WTC11 (cell line): ENCODE results near the gene ZNF423. TPM values are rescaled to one million over a fixed set of nuclear protein-coding genes. Genes with fewer than 3 reads are reported as not detected.

Experiments
- ATAC-seq: fragments of 200-7000 bp; cut with Tn5 transposase; 2 replicates; pipeline ENCODE4 v1.10.0; 2021; ENCODE audit warnings: mild to moderate bottlenecking, moderate library complexity
- CTCF ChIA-PET: fragments of 300-600 bp; sonication (Branson Sonifier 250); formaldehyde crosslinking; loops from one replicate; lab custom pipeline; 2021; ENCODE audit warnings: antibody characterized with exemption; lab: Charles Lee
- POLR2A ChIA-PET: fragments of 350-600 bp; sonication (Branson Sonifier 250); formaldehyde crosslinking; loops from one replicate; lab custom pipeline; 2021; ENCODE audit warnings: antibody characterized with exemption; lab: Charles Lee
- DNase-seq: peaks from one replicate; pipeline ENCODE4 v3.0.0; 2021; ENCODE audit warnings: low spot score
- H3K27ac Mint-ChIP-seq: 2 replicates; pipeline ENCODE4 v1.8.0; 2021; ENCODE audit warnings: mixed read lengths
- H3K27me3 Mint-ChIP-seq: 2 replicates; pipeline ENCODE4 v1.8.0; 2021; ENCODE audit warnings: low read depth, mild to moderate bottlenecking, moderate library complexity, mixed read lengths
- H3K36me3 Mint-ChIP-seq: 2 replicates; pipeline ENCODE4 v1.8.0; 2021; ENCODE audit warnings: mixed read lengths
- H3K4me1 Mint-ChIP-seq: 2 replicates; pipeline ENCODE4 v1.8.0; 2022; ENCODE audit warnings: mixed read lengths
- H3K4me3 Mint-ChIP-seq: 2 replicates; pipeline ENCODE4 v1.8.0; 2021; ENCODE audit warnings: mild to moderate bottlenecking, moderate library complexity, mixed read lengths
- H3K9me3 Mint-ChIP-seq: 2 replicates; pipeline ENCODE4 v1.8.0; 2021; ENCODE audit warnings: mixed read lengths
- AFF4 ChIP-seq: sonication (generic); formaldehyde crosslinking; IDR thresholded peaks from 2 replicates; pipeline ENCODE4 v1.8.1; 2023; ENCODE audit warnings: mild to moderate bottlenecking, missing genetic modification reagents, borderline replicate concordance
- E2F5 ChIP-seq: sonication (generic); formaldehyde crosslinking; IDR thresholded peaks from 2 replicates; pipeline ENCODE4 v1.8.1; 2022; ENCODE audit warnings: mild to moderate bottlenecking, moderate library complexity, missing genetic modification reagents
- SMAD3 ChIP-seq: sonication (generic); formaldehyde crosslinking; IDR thresholded peaks from 2 replicates; pipeline ENCODE4 v1.8.0; 2022; ENCODE audit warnings: missing genetic modification reagents, mild to moderate bottlenecking, borderline replicate concordance
- SP1 ChIP-seq: sonication (generic); formaldehyde crosslinking; conservative IDR thresholded peaks from 2 replicates; pipeline ENCODE4 v1.8.1; 2022; ENCODE audit warnings: missing genetic modification reagents
- ZNF121 ChIP-seq: sonication (generic); formaldehyde crosslinking; IDR thresholded peaks from 2 replicates; pipeline ENCODE4 v1.8.0; 2023; ENCODE audit warnings: missing genetic modification reagents
- ZNF281 ChIP-seq: sonication (generic); formaldehyde crosslinking; IDR thresholded peaks from 2 replicates; pipeline ENCODE4 v1.8.0; 2023; ENCODE audit warnings: mild to moderate bottlenecking, missing genetic modification reagents
- ZNF416 ChIP-seq: fragments of 250-450 bp; sonication (Bioruptor Pico); IDR thresholded peaks from 2 replicates; pipeline ENCODE4 v1.9.0; 2021; ENCODE audit warnings: mild to moderate bottlenecking, inconsistent platforms
- ZNF425 ChIP-seq: fragments of 250-450 bp; sonication (Bioruptor Pico); conservative IDR thresholded peaks from 2 replicates; pipeline ENCODE4 v1.9.0; 2021; ENCODE audit warnings: mild to moderate bottlenecking
- ZNF671 ChIP-seq: fragments of 250-450 bp; sonication (Bioruptor Pico); IDR thresholded peaks from 2 replicates; pipeline ENCODE4 v1.8.0; 2021; ENCODE audit warnings: mild to moderate bottlenecking
- total RNA-seq: library from RNA; stranded (reverse); gene quantifications from 3 replicates; pipeline ENCODE4 v1.2.3, GENCODE V29; 2021

Gene ZNF423
- total RNA-seq, 1 experiment from 2014 or later: 38.8 TPM

DNA sequence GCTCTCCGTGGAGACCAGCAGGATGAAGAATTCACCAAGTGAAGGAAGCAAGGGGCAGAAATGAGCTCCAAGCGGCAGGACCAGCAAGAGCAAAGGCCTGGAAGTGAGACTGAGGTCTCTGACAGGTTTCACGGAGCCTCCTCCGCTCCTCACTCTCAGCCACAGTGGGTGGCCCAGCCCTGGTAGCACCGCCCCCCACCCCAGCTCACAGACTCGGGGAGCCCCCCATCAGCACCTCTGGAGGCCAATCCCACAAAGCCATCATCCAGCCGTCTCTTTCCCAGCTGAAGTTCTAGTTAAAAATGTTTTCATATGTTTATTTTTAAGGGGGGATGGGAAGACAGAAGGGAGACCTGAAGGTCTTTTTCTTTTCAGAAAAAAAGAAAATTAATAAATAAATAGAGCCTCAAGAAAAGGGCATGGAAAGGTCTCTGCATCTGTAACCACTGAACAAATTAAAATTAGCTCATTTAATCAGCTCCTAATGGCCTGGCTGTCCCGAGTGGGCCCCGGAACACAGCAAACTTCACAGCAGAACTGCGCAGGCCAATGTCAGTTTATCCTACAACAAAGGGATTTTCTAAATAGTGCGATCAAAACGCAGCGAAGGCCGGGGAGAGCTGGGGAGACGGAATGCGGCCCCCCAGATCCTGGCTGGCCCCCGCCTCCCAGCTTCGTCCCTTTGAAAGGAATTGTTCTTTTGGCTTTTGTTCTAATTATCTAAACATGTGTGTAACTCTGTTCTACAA lies 190.3 kb downstream of the ZNF423 start:
- no peak for ATAC-seq
- no peaks in the 10 kb centered on the region for H3K27me3 Mint-ChIP-seq
- no peaks in the 10 kb centered on the region for H3K36me3 Mint-ChIP-seq
- DNase-seq: no peak
- H3K4me3 Mint-ChIP-seq: no peak overlapping the region
- ChIA-PET CTCF (interaction anchor here (0.6 to 1.6 kb wide), 7 partner anchors 21 to 292 kb away, joined by 3 to 10 read pairs (median 5); no protein-coding TSS in a partner anchor), POLR2A (no interaction called here)
- TF ChIP-seq ZNF121 (CRISPR knock-in tag): no peak
- TF ChIP-seq ZNF425 (CRISPR knock-in tag): no peak
- TF ChIP-seq ZNF416 (CRISPR knock-in tag): no peak
- no peak for TF ChIP-seq SP1 (CRISPR knock-in tag)
- no peak for TF ChIP-seq SMAD3
- no peaks in the 10 kb centered on the region for H3K9me3 Mint-ChIP-seq
- peak overlapping the region; percentile 83 for H3K27ac Mint-ChIP-seq
- peaks cover 30% of the 10 kb centered on the region for H3K4me1 Mint-ChIP-seq

- no peak for TF ChIP-seq ZNF671 (CRISPR knock-in tag)
- 0 out of 2 replicates have a peak, but pooled peaks have one; percentile 21 for TF ChIP-seq E2F5
- TF ChIP-seq ZNF281: no peak
- ChIA-PET POLR2A (no interaction called here), CTCF (interaction anchor here (1.1 to 1.6 kb wide), 6 partner anchors 20 to 293 kb away, joined by 3 to 10 read pairs (median 5); no protein-coding TSS in a partner anchor)
- Mint-ChIP-seq H3K27ac (no peak overlapping the region), H3K4me3 (no peak overlapping the region), H3K9me3 (no peaks in the 10 kb centered on the region), H3K4me1 (peaks cover 34% of the 10 kb centered on the region), H3K36me3 (no peaks in the 10 kb centered on the region), H3K27me3 (no peaks in the 10 kb centered on the region)
- ATAC-seq (no peak), DNase-seq (no peak)
Measured at GRCh38 chr16:49664221-49665215, 191.4 kb downstream of the ZNF423 start.

GRCh38 chr16:49663081-49664065 lies 192.5 kb downstream of the ZNF423 start:
- Mint-ChIP-seq H3K27ac (no peak overlapping the region), H3K4me1 (peaks cover 34% of the 10 kb centered on the region)

More at GRCh38 chr16:49663081-49664065, 192.5 kb downstream of the ZNF423 start:
- H3K36me3 Mint-ChIP-seq: no peaks in the 10 kb centered on the region
- no peaks in the 10 kb centered on the region for H3K27me3 Mint-ChIP-seq
- no peak for TF ChIP-seq AFF4
- DNase-seq (no peak), ATAC-seq (no peak)
- no peaks in the 10 kb centered on the region for H3K9me3 Mint-ChIP-seq
- ChIA-PET POLR2A (no interaction called here), CTCF (interaction anchor here (1.0 kb wide), 1 partner anchor 195 kb away, joined by 3 read pairs; no protein-coding TSS in a partner anchor)
- no peak overlapping the region for H3K4me3 Mint-ChIP-seq
